Neural cell (in vitro differentiated cells): ENCODE results near the gene MN1. TPM values are rescaled to one million over a fixed set of nuclear protein-coding genes. Genes with fewer than 3 reads are reported as not detected.

ENCODE experiments used
- H2AFZ ChIP-seq: fragments of 200-600, 300-800 bp; sonication (generic), shearing (Covaris generic); 2 replicates; pipeline ENCODE4 v1.6.0; 2014; ENCODE audit warnings: low read depth, mild to moderate bottlenecking, antibody characterized with exemption, low read length, moderate library complexity
- H3F3A ChIP-seq: fragments of 200-600 bp; shearing (Covaris generic); 2 replicates; pipeline ENCODE4 v1.6.1; 2016; ENCODE audit warnings: mild to moderate bottlenecking, moderate library complexity, mixed read lengths, antibody characterized with exemption, low read length; ENCODE audit not compliant: insufficient read depth, poor library complexity, severe bottlenecking
- H3K27ac ChIP-seq: fragments of 200-600, 300-800 bp; sonication (generic), shearing (Covaris generic); 2 replicates; pipeline ENCODE4 v1.5.1; 2014; ENCODE audit warnings: mild to moderate bottlenecking, low read length, moderate library complexity
- H3K27me3 ChIP-seq: fragments of 300-800, 200-600 bp; sonication (generic), shearing (Covaris generic); 2 replicates; pipeline ENCODE4 v1.6.0; 2014; ENCODE audit warnings: mild to moderate bottlenecking, low read depth, low read length, moderate library complexity; ENCODE audit not compliant: insufficient read depth
- H3K36me3 ChIP-seq: fragments of 300-800, 200-600 bp; sonication (generic), shearing (Covaris generic); 2 replicates; pipeline ENCODE4 v1.5.1; 2014; ENCODE audit warnings: mild to moderate bottlenecking, antibody characterized with exemption, low read length, moderate library complexity; ENCODE audit not compliant: insufficient read depth
- H3K4me2 ChIP-seq: fragments of 300-800, 200-600 bp; sonication (generic), shearing (Covaris generic); 2 replicates; pipeline ENCODE4 v1.6.0; 2014; ENCODE audit warnings: mild to moderate bottlenecking, low read length
- H3K4me3 ChIP-seq: fragments of 300-800, 200-600 bp; sonication (generic), shearing (Covaris generic); 2 replicates; pipeline ENCODE4 v1.5.1; 2014; ENCODE audit warnings: mild to moderate bottlenecking, low read length, moderate library complexity
- H3K79me2 ChIP-seq: fragments of 200-600 bp; shearing (Covaris generic); replicated peaks from 2 replicates; pipeline ENCODE4 v1.6.0; 2014; ENCODE audit warnings: mild to moderate bottlenecking, low read length, moderate library complexity; ENCODE audit not compliant: insufficient read depth
- H3K9ac ChIP-seq: fragments of 300-800, 200-600 bp; sonication (generic), shearing (Covaris generic); 2 replicates; pipeline ENCODE4 v1.6.1; 2016; ENCODE audit warnings: mild to moderate bottlenecking, low read length, mixed read lengths
- H3K9me2 ChIP-seq: fragments of 200-600 bp; shearing (Covaris generic); 2 replicates; pipeline ENCODE4 v1.6.1; 2016; ENCODE audit warnings: mild to moderate bottlenecking, low read length, mixed read lengths; ENCODE audit not compliant: insufficient read depth
- H3K9me3 ChIP-seq: fragments of 200-600, 300-800 bp; sonication (generic), shearing (Covaris generic); 2 replicates; pipeline ENCODE4 v1.6.1; 2016; ENCODE audit warnings: mild to moderate bottlenecking, mixed run types, low read length, moderate library complexity, mixed read lengths
- H4K20me1 ChIP-seq: fragments of 200-600 bp; shearing (Covaris generic); 2 replicates; pipeline ENCODE4 v1.6.1; 2016; ENCODE audit warnings: mild to moderate bottlenecking, mixed run types; ENCODE audit not compliant: insufficient read depth
- CTCF ChIP-seq: fragments of 450-650 bp; IDR thresholded peaks from 2 replicates; pipeline ENCODE4 v1.5.1; 2014; ENCODE audit warnings: antibody characterized with exemption, mild to moderate bottlenecking, moderate library complexity; ENCODE audit not compliant: poor library complexity, severe bottlenecking
- EP300 ChIP-seq: fragments of 450-650 bp; conservative IDR thresholded peaks from 2 replicates; pipeline ENCODE4 v1.6.1; 2014; ENCODE audit warnings: antibody characterized with exemption, mild to moderate bottlenecking, moderate library complexity; ENCODE audit not compliant: poor library complexity, severe bottlenecking
- EZH2 ChIP-seq: fragments of 200-600, 300-800 bp; shearing (Covaris generic), sonication (generic); IDR thresholded peaks from 2 replicates; pipeline ENCODE4 v1.6.1; 2014; ENCODE audit warnings: antibody characterized with exemption, low read length, borderline replicate concordance, mild to moderate bottlenecking; ENCODE audit not compliant: insufficient read depth, poor library complexity, severe bottlenecking
- MXI1 ChIP-seq: fragments of 450-650 bp; conservative IDR thresholded peaks from 2 replicates; pipeline ENCODE4 v1.6.1; 2014; ENCODE audit warnings: antibody characterized with exemption, mild to moderate bottlenecking; ENCODE audit not compliant: poor library complexity, severe bottlenecking
- POLR2AphosphoS5 ChIP-seq: IDR thresholded peaks from 2 replicates; pipeline ENCODE4 v1.6.1; 2012
- RAD21 ChIP-seq: fragments of 450-650 bp; conservative IDR thresholded peaks from 2 replicates; pipeline ENCODE4 v1.6.1; 2014; ENCODE audit warnings: antibody characterized with exemption, mild to moderate bottlenecking, moderate library complexity
- REST ChIP-seq: IDR thresholded peaks from 2 replicates; pipeline ENCODE4 v1.6.1; 2012; ENCODE audit warnings: borderline replicate concordance
- SMC3 ChIP-seq: fragments of 450-650 bp; conservative IDR thresholded peaks from 2 replicates; pipeline ENCODE4 v1.6.1; 2014; ENCODE audit warnings: antibody characterized with exemption, mild to moderate bottlenecking, moderate library complexity; ENCODE audit not compliant: poor library complexity
- TAF1 ChIP-seq: IDR thresholded peaks from 2 replicates; pipeline ENCODE4 v1.6.1; 2012; ENCODE audit warnings: low read depth
- polyA plus RNA-seq: library from polyadenylated mRNA; depleted of rRNA; stranded (reverse); fragments of >200 nt; gene quantifications from 2 replicates; pipeline ENCODE4 v1.2.3, GENCODE V29; 2014

Gene MN1
- polyA plus RNA-seq, 1 donor from 2014 or later: 7.3 TPM

GRCh38 chr22:27793576-27793975 is 8.0 kb downstream of the MN1 start:
- no peaks in the 10 kb centered on the region for H4K20me1 ChIP-seq
- H3K9ac ChIP-seq: peak overlapping the region; percentile 93
- no peak overlapping the region for H3K27ac ChIP-seq
- TF ChIP-seq POLR2AphosphoS5 (no peak), MXI1 (no peak), RAD21 (no peak), EP300 (no peak), CTCF (no peak), TAF1 (no peak), REST (no peak), SMC3 (no peak), EZH2 (no peak)
- H3K4me3 ChIP-seq: peak overlapping the region; percentile 80
- H3F3A ChIP-seq: peaks cover 3% of the 10 kb centered on the region
- H2AFZ ChIP-seq: no peak overlapping the region
- peaks cover 97% of the 10 kb centered on the region for H3K79me2 ChIP-seq
- no peaks in the 10 kb centered on the region for H3K27me3 ChIP-seq
- H3K36me3 ChIP-seq: no peaks in the 10 kb centered on the region
- H3K4me2 ChIP-seq: peak overlapping the region; percentile 90
- no peaks in the 10 kb centered on the region for H3K9me3 ChIP-seq
- no peaks in the 10 kb centered on the region for H3K9me2 ChIP-seq

- Histone ChIP-seq H3K4me2 (peak overlapping the region; percentile 90), H3K9me2 (no peaks in the 10 kb centered on the region), H3K79me2 (peaks cover 97% of the 10 kb centered on the region), H3F3A (peaks cover 3% of the 10 kb centered on the region), H2AFZ (no peak overlapping the region), H3K27me3 (no peaks in the 10 kb centered on the region), H4K20me1 (no peaks in the 10 kb centered on the region), H3K27ac (no peak overlapping the region), H3K9me3 (no peaks in the 10 kb centered on the region), H3K9ac (peak overlapping the region; percentile 39), H3K36me3 (no peaks in the 10 kb centered on the region), H3K4me3 (peak overlapping the region; percentile 80)
- no peak for TF ChIP-seq CTCF
- TF ChIP-seq RAD21: no peak
- TF ChIP-seq SMC3: no peak
- no peak for TF ChIP-seq EP300
- no peak for TF ChIP-seq MXI1
- no peak for TF ChIP-seq POLR2AphosphoS5
- TF ChIP-seq EZH2: no peak
- TF ChIP-seq TAF1: no peak
- TF ChIP-seq REST: no peak
These were observed 8.9 kb downstream of the MN1 start for GRCh38 chr22:27792452-27793161.
